HepG2 (cell line): Measurements from ENCODE around the gene SPON1. TPM values are rescaled to one million over a fixed set of nuclear protein-coding genes. Genes with fewer than 3 reads are reported as not detected.

ENCODE experiments used
- ATAC-seq: fragments of 200-7000 bp; cut with Tn5 transposase; 3 replicates; pipeline ENCODE4 v1.9.1; 2020; ENCODE audit warnings: mild to moderate bottlenecking, moderate library complexity
- BruUV-seq: library from RNA; stranded (reverse); fragments of 400-500 nt; replicated peaks from 2 replicates; lab custom pipeline; 2021; lab: Mats Ljungman, UMichigan
- CTCF ChIA-PET: fragments of 300-600 bp; formaldehyde crosslinking; extraction: SDS; loops from one replicate; lab custom pipeline; 2021; ENCODE audit warnings: low total read pairs, inconsistent platforms, low intra/inter-chr PET ratio; lab: Yijun Ruan, JAX
- POLR2A ChIA-PET: fragments of 350-600 bp; sonication (Branson Sonifier 250); formaldehyde crosslinking; loops from one replicate; lab custom pipeline; 2020; ENCODE audit warnings: antibody characterized with exemption, inconsistent platforms; lab: Yijun Ruan, JAX
- DNase-seq: peaks from one replicate; pipeline ENCODE4 v3.0.0-alpha.2; 2015; ENCODE audit warnings: low spot score
- FAIRE-seq: peaks from 3 replicates; lab custom pipeline; 2011; peaks lifted over from hg19 to GRCh38; lab: Jason Lieb, UNC
- H2AFZ ChIP-seq: one replicate; pipeline ENCODE4 v1.6.1; 2011; ENCODE audit warnings: low read length, inconsistent platforms
- H3K27ac ChIP-seq: fragments of 300-600 bp; 3 replicates; pipeline ENCODE4 v1.8.0; 2011; ENCODE audit warnings: mixed run types, mild to moderate bottlenecking, mixed read lengths, low read length, inconsistent platforms; ENCODE audit not compliant: insufficient read depth; ENCODE audit errors: extremely low read length
- H3K27me3 ChIP-seq, 2 experiments: fragments of 200-600 bp in 1 of 2; 2 replicates in 1 of 2; 3 replicates in 1 of 2; pipeline versions ENCODE4 v1.6.0 to v1.8.0; 2011; ENCODE audit warnings: low read length in 2 of 2, mild to moderate bottlenecking in 2 of 2, moderate library complexity in 2 of 2, inconsistent platforms in 1 of 2; ENCODE audit not compliant: insufficient read depth in 2 of 2, control insufficient read depth in 1 of 2
- H3K36me3 ChIP-seq, 2 experiments: fragments of 200-600 bp in 1 of 2; replicated peaks in 1 of 2; 2 replicates in 1 of 2; 3 replicates in 1 of 2; pipeline versions ENCODE4 v1.5.1 to v1.8.0; 2011; ENCODE audit warnings: low read length in 2 of 2, inconsistent platforms in 1 of 2; ENCODE audit not compliant: insufficient read depth in 2 of 2, control insufficient read depth in 1 of 2
- H3K4me1 ChIP-seq: 2 replicates; pipeline ENCODE4 v1.5.1; 2012; ENCODE audit warnings: low read length, inconsistent platforms; ENCODE audit not compliant: insufficient read depth
- H3K4me2 ChIP-seq: 2 replicates; pipeline ENCODE4 v1.6.0; 2011; ENCODE audit warnings: low read depth, low read length, inconsistent platforms
- H3K4me3 ChIP-seq, 3 experiments: fragments of 200-600 bp in 1 of 3; sonication (generic), shearing (Covaris generic) in 1 of 3; replicated peaks in 1 of 3; 2 replicates each; pipeline ENCODE4 v1.5.1; 2011 to 2016; ENCODE audit warnings: low read length in 3 of 3, inconsistent platforms in 2 of 3, low read depth in 2 of 3, mild to moderate bottlenecking in 2 of 3, control low read depth in 1 of 3, mixed read lengths in 1 of 3; ENCODE audit not compliant: insufficient read depth in 1 of 3
- H3K79me2 ChIP-seq: one replicate; pipeline ENCODE4 v1.6.1; 2011; ENCODE audit warnings: low read length, inconsistent platforms; ENCODE audit not compliant: insufficient read depth
- H3K9ac ChIP-seq: 2 replicates; pipeline ENCODE4 v1.6.0; 2011; ENCODE audit warnings: mild to moderate bottlenecking, low read depth, low read length, inconsistent platforms; ENCODE audit not compliant: insufficient read depth
- H3K9me3 ChIP-seq: 2 replicates; pipeline ENCODE4 v1.5.1; 2012; ENCODE audit warnings: mild to moderate bottlenecking, low read length
- H4K20me1 ChIP-seq: 2 replicates; pipeline ENCODE4 v1.6.0; 2011; ENCODE audit warnings: inconsistent platforms, mild to moderate bottlenecking, low read length, moderate library complexity; ENCODE audit not compliant: insufficient read depth
- CAMTA2 ChIP-seq: sonication (generic); formaldehyde crosslinking; IDR thresholded peaks from 2 replicates; pipeline ENCODE4 v1.4.0; 2020; ENCODE audit warnings: mild to moderate bottlenecking, missing genetic modification reagents, borderline replicate concordance
- CTCF ChIP-seq: sonication (generic); formaldehyde crosslinking; IDR thresholded peaks from 2 replicates; pipeline ENCODE4 v1.5.0; 2020; ENCODE audit warnings: mild to moderate bottlenecking, missing genetic modification reagents, moderate library complexity
- ELF1 ChIP-seq: sonication (generic); formaldehyde crosslinking; IDR thresholded peaks from 2 replicates; pipeline ENCODE4 v1.4.0; 2020; ENCODE audit warnings: missing genetic modification reagents
- MAFG ChIP-seq: sonication (generic); formaldehyde crosslinking; IDR thresholded peaks from 2 replicates; pipeline ENCODE4 v1.5.1; 2020; ENCODE audit warnings: mild to moderate bottlenecking, missing genetic modification reagents
- MAFK ChIP-seq, 2 experiments: IDR thresholded peaks in 1 of 2; conservative IDR thresholded peaks in 1 of 2; 2 replicates each; pipeline ENCODE4 v1.6.1; 2011; ENCODE audit warnings: improper control_type of control experiment in 2 of 2, low read length in 2 of 2
- MEIS2 ChIP-seq: sonication (generic); formaldehyde crosslinking; IDR thresholded peaks from 2 replicates; pipeline ENCODE4 v1.9.0; 2021; ENCODE audit warnings: mild to moderate bottlenecking, missing genetic modification reagents
- NFKBIZ ChIP-seq: IDR thresholded peaks from 2 replicates; pipeline ENCODE4 v1.6.1; 2018; ENCODE audit warnings: missing genetic modification reagents, missing compliant biosample characterization
- NFYC ChIP-seq: IDR thresholded peaks from 2 replicates; pipeline ENCODE4 v1.6.1; 2016; ENCODE audit warnings: missing genetic modification reagents, missing compliant biosample characterization
- TFAP4 ChIP-seq: sonication (generic); IDR thresholded peaks from 2 replicates; pipeline ENCODE4 v1.6.1; 2016; ENCODE audit warnings: low read depth, borderline replicate concordance
- TP53 ChIP-seq: sonication (generic); formaldehyde crosslinking; conservative IDR thresholded peaks from 2 replicates; pipeline ENCODE4 v1.4.0; 2020; ENCODE audit warnings: missing genetic modification reagents
- ZKSCAN1 ChIP-seq: fragments of 150-350 bp; IDR thresholded peaks from 2 replicates; pipeline ENCODE4 v1.6.1; 2014; ENCODE audit warnings: low read length
- ZKSCAN5 ChIP-seq: sonication (generic); formaldehyde crosslinking; IDR thresholded peaks from 2 replicates; pipeline ENCODE4 v1.5.1; 2020; ENCODE audit warnings: mild to moderate bottlenecking, missing genetic modification reagents
- ZNF136 ChIP-seq: sonication (generic); formaldehyde crosslinking; IDR thresholded peaks from 2 replicates; pipeline ENCODE4 v1.8.1; 2022; ENCODE audit warnings: low read depth, mild to moderate bottlenecking, moderate library complexity, missing genetic modification reagents
- ZNF652 ChIP-seq: IDR thresholded peaks from 2 replicates; pipeline ENCODE4 v1.6.1; 2016; ENCODE audit warnings: low read depth, borderline replicate concordance
- ZNF777 ChIP-seq: sonication (generic); formaldehyde crosslinking; IDR thresholded peaks from 2 replicates; pipeline ENCODE4 v1.4.0; 2020; ENCODE audit warnings: missing genetic modification reagents
- ZNF879 ChIP-seq: sonication (generic); formaldehyde crosslinking; IDR thresholded peaks from 2 replicates; pipeline ENCODE4 v1.8.1; 2023; ENCODE audit warnings: missing genetic modification reagents
- WGBS: methylation state at CpG from one replicate; pipeline ENCODE4 v1.1.6; 2017; ENCODE audit warnings: low lambda C conversion rate; 5-methylcytosine and 5-hydroxymethylcytosine counted together
- in situ Hi-C: cut with HindIII; loops from 2 replicates; pipeline ENCODE4 v1.10.0; 2017; ENCODE audit warnings: low pct_unique_long_range_greater_than_20kb; ENCODE audit not compliant: extremely low pct_ligation_motif_present
- intact Hi-C: fragments of 100-400 bp; cut with micrococcal nuclease; formaldehyde crosslinking; loops from one replicate; pipeline ENCODE4 v1.10.0; 2022; ENCODE audit not compliant: unreplicated experiment
- polyA plus RNA-seq, 8 experiments: library from polyadenylated mRNA; depleted of rRNA in 3 of 8; stranded (reverse) in 7 of 8; unstranded in 1 of 8; fragments of >200 nt; fragmentation: Illumina TruSeq in 4 of 8; extraction: Trizol in 4 of 8; gene quantifications; 2 replicates each; pipeline versions ENCODE4 v1.2.1 to v1.2.3, GENCODE V29; 2011 to 2016; ENCODE audit warnings: low read depth in 4 of 8, missing spikeins in 1 of 8, mixed read lengths in 1 of 8; ENCODE audit not compliant: insufficient read depth in 1 of 8
- total RNA-seq, 5 experiments: library from RNA; depleted of rRNA; stranded (reverse); fragments of >200 nt; fragmentation: Illumina TruSeq; extraction: Trizol; gene quantifications; 2 replicates each; pipeline ENCODE4 v1.2.3, GENCODE V29; 2016; ENCODE audit warnings: low read depth in 1 of 5
- TF ChIP-seq, protein P1 (sequence below): IDR thresholded peaks from 2 replicates; pipeline ENCODE4 v1.6.1; 2016; ENCODE audit warnings: mild to moderate bottlenecking, missing biosample characterization, missing genetic modification reagents

The SPON1 gene
- total and polyA plus RNA-seq, 2 of the 13 experiments (the other 11 are each of a cell fraction or from before 2014, with no cell fraction given): not detected

GRCh38 chr11:14036469-14036868 is 73.9 kb downstream of the SPON1 start:
- no TSS peak for BruUV-seq
- H4K20me1 ChIP-seq: no peaks in the 10 kb centered on the region
- H3K36me3 ChIP-seq: no peaks in the 10 kb centered on the region
- H3K27ac ChIP-seq: no peak overlapping the region
- H3K9ac ChIP-seq: no peak overlapping the region
- no peak for ATAC-seq
- no peaks in the 10 kb centered on the region for H3K27me3 ChIP-seq
- no peaks in the 10 kb centered on the region for H3K9me3 ChIP-seq
- H3K4me3 ChIP-seq: no peak overlapping the region
- ChIA-PET CTCF (no interaction called here), POLR2A (no interaction called here)
- H3K4me1 ChIP-seq: no peaks in the 10 kb centered on the region
- 0% methylated on average over 3 of the region's 3 CpGs for WGBS
- no peak for DNase-seq
- in situ Hi-C loops: no loop called here
- H3K4me2 ChIP-seq: no peak overlapping the region
- H3K79me2 ChIP-seq: no peaks in the 10 kb centered on the region
- no peak overlapping the region for H2AFZ ChIP-seq
- intact Hi-C loops: no loop called here
- FAIRE-seq: no peak
- no peak for TF ChIP-seq ZNF879
- TF ChIP-seq NFYC (CRISPR knock-in tag): no peak
- no peak for TF ChIP-seq TP53 (CRISPR knock-in tag)
- TF ChIP-seq ELF1: no peak
- no peak for TF ChIP-seq ZKSCAN5 (CRISPR knock-in tag)

DNA sequence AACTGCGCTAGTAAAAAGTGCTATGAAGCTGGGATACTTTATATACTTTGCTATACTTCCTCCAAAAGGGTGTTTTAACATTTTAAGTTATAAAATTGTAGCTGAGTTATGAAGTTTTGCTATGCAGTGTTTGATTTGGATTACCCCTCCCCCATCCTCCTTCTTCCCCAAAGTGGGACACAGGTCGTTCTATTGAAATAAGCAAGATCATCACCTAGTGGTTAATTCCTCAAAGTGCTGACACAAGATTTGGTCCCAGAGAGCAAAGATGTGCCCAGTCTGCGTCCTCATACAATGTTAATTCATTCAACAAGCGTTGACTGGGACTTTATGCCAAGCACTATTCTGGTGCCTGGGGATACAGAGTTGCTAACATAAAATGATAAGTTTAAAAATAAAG is 78.5 kb downstream of the SPON1 start:
- Histone ChIP-seq H3K4me1 (no peaks in the 10 kb centered on the region), H3K36me3 (no peaks in the 10 kb centered on the region), H4K20me1 (no peaks in the 10 kb centered on the region), H3K27me3 (no peaks in the 10 kb centered on the region), H3K79me2 (no peaks in the 10 kb centered on the region), H2AFZ (no peak overlapping the region), H3K4me3 (no peak overlapping the region), H3K4me2 (no peak overlapping the region), H3K9ac (no peak overlapping the region), H3K27ac (no peak overlapping the region), H3K9me3 (no peaks in the 10 kb centered on the region)
- FAIRE-seq (no peak), ATAC-seq (no peak), DNase-seq (no peak)
- ChIA-PET CTCF (interaction anchor here (1.5 kb wide), 1 partner anchor 85 kb away, joined by 3 read pairs; no protein-coding TSS in a partner anchor), POLR2A (no interaction called here)
- WGBS: 3% methylated on average over 4 of the region's 4 CpGs
- no TSS peak for BruUV-seq
- in situ Hi-C loops: no loop called here
- intact Hi-C loops: no loop called here
- TF ChIP-seq ZNF136 (no peak), MAFG (CRISPR knock-in tag) (no peak), MAFK (conservative IDR thresholded peaks at IDR 0.05 in 1 of 2, IDR thresholded peaks at IDR 0.05 in 1 of 2; ENCODE audit: low read length in 2 of 2) (peak; percentile 40 to 56; a peak in 3 of 4 replicates), ZNF652 (CRISPR knock-in tag) (no peak), ZKSCAN1 (no peak), ZNF777 (CRISPR knock-in tag) (no peak), CAMTA2 (no peak), CTCF (CRISPR knock-in tag) (0 out of 2 replicates have a peak, but pooled peaks have one; percentile 14), NFKBIZ (CRISPR knock-in tag) (no peak), MEIS2 (CRISPR knock-in tag) (no peak), TFAP4 (no peak)
- TF ChIP-seq, protein P1, sequence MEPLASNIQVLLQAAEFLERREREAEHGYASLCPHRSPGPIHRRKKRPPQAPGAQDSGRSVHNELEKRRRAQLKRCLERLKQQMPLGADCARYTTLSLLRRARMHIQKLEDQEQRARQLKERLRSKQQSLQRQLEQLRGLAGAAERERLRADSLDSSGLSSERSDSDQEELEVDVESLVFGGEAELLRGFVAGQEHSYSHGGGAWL (CRISPR knock-in tag): no peak
